BE2C (cell line): ENCODE results near the gene UPB1.

Source experiments
- DNase-seq: peaks from one replicate; pipeline ENCODE4 v3.0.0-alpha.2; 2020
- H3K27me3 ChIP-seq: fragments of 250-450 bp; sonication (Bioruptor Pico); 2 replicates; pipeline ENCODE4 v1.5.1; 2020; ENCODE audit warnings: mild to moderate bottlenecking
- H3K36me3 ChIP-seq: fragments of 250-450 bp; sonication (Bioruptor Pico); 2 replicates; pipeline ENCODE4 v1.5.1; 2020; ENCODE audit warnings: mild to moderate bottlenecking
- H3K4me1 ChIP-seq: fragments of 250-450 bp; sonication (Bioruptor Pico); 2 replicates; pipeline ENCODE4 v1.5.1; 2020
- H3K4me3 ChIP-seq: 2 replicates; pipeline ENCODE4 v1.5.1; 2011; ENCODE audit warnings: low read depth, low read length
- H3K9me3 ChIP-seq: fragments of 250-450 bp; sonication (Bioruptor Pico); 2 replicates; pipeline ENCODE4 v1.5.1; 2020
- TF ChIP-seq, protein P1 (sequence below): IDR thresholded peaks from 2 replicates; pipeline ENCODE4 v1.5.1; 2012; ENCODE audit warnings: mild to moderate bottlenecking, low read depth, low read length

UPB1 gene

DNA sequence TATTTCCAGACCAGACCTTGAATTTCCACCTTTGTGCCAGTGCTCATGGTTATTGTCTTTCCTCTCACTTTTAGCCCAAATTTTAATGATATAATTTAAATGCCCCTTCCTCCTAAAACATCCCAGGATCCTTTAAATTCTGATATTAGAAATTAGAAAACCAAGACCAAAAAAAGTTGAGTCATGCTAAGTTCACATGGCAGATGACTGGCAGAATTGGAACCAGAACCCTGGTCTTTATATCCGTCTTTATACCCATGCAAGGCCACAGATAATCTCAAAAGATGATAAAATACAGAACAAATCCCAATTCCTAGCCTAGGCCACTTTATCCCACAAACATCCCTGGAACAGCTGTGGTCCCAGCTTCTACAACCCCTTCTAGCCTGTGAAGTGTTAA lies 41.3 kb upstream of the UPB1 start:
- TF ChIP-seq, protein P1, sequence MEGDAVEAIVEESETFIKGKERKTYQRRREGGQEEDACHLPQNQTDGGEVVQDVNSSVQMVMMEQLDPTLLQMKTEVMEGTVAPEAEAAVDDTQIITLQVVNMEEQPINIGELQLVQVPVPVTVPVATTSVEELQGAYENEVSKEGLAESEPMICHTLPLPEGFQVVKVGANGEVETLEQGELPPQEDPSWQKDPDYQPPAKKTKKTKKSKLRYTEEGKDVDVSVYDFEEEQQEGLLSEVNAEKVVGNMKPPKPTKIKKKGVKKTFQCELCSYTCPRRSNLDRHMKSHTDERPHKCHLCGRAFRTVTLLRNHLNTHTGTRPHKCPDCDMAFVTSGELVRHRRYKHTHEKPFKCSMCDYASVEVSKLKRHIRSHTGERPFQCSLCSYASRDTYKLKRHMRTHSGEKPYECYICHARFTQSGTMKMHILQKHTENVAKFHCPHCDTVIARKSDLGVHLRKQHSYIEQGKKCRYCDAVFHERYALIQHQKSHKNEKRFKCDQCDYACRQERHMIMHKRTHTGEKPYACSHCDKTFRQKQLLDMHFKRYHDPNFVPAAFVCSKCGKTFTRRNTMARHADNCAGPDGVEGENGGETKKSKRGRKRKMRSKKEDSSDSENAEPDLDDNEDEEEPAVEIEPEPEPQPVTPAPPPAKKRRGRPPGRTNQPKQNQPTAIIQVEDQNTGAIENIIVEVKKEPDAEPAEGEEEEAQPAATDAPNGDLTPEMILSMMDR: no peak
- no peak for DNase-seq
- Histone ChIP-seq H3K4me1 (peaks cover 22% of the 10 kb centered on the region), H3K4me3 (no peak overlapping the region), H3K27me3 (no peaks in the 10 kb centered on the region), H3K9me3 (0 out of 2 replicates have a peak, but pooled peaks cover 3% of the 10 kb centered on the region), H3K36me3 (no peaks in the 10 kb centered on the region)

DNA sequence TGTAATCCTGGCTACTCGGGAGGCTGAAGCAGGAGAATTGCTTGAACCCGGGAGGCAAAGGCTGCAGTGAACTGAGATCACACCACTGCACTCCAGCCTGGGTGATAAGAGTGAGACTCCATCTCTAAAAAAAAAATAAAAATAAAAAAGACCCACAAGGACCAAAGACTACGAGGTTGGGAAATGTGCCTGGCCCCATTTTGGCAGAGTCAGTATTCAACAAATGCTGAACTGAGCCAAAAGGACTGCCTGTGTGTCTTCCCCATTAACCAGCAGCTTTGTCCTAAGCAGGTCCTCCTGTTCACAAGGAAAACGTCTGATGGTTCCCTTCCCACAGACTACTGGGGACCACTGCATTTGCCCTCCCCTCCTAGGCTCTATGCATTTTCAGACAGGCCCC lies 40.1 kb upstream of the UPB1 start:
- TF ChIP-seq, protein P1: no peak
- H3K9me3 ChIP-seq: 0 out of 2 replicates have a peak, but pooled peaks cover 3% of the 10 kb centered on the region
- H3K4me3 ChIP-seq: no peak overlapping the region
- DNase-seq: no peak
- peaks cover 16% of the 10 kb centered on the region for H3K4me1 ChIP-seq
- no peaks in the 10 kb centered on the region for H3K36me3 ChIP-seq
- no peaks in the 10 kb centered on the region for H3K27me3 ChIP-seq

DNA sequence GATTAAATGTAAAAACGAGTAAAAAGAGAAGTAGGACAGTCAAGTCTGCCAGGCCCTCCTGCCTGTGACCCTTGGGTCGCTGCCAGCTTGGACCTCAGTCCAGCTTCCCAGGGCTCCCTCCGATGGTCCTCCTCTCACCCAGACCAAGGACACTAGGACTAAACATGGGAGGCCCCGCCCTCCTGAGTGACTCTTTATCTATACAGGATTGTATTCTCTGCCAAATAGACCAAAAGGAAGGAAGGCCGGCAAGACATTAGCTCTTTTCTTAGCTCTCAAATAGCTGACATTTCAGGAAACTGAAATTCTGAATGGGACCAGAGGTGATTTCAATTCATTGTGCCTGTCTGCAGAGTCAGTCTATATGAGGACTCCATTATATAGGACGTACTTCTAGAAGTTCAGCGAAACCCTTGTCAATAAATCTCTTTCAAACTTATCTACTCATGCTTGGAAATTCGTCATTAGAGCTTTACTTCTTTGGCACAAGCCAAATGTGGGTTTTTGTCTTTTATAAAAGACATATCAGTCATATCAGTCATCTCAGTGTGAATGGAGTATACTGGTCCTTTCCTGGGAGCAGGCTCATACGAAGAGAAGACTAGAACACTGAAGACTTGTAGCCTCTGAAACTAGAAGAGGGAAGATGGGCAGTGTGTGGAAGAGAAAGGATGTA lies 39.2 kb upstream of the UPB1 start:
- no peaks in the 10 kb centered on the region for H3K27me3 ChIP-seq
- no peaks in the 10 kb centered on the region for H3K36me3 ChIP-seq
- 0 out of 2 replicates have a peak, but pooled peaks cover 3% of the 10 kb centered on the region for H3K9me3 ChIP-seq
- TF ChIP-seq, protein P1: no peak
- no peak for DNase-seq
- peaks cover 11% of the 10 kb centered on the region for H3K4me1 ChIP-seq
- no peak overlapping the region for H3K4me3 ChIP-seq

- DNase-seq: no peak
- Histone ChIP-seq H3K4me3 (no peak overlapping the region), H3K36me3 (no peaks in the 10 kb centered on the region), H3K4me1 (peaks cover 6% of the 10 kb centered on the region), H3K27me3 (no peaks in the 10 kb centered on the region), H3K9me3 (no peaks in the 10 kb centered on the region)
- TF ChIP-seq, protein P1: no peak
Observed at GRCh38 chr22:24457894-24458420, 37.2 kb upstream of the UPB1 start.

DNA sequence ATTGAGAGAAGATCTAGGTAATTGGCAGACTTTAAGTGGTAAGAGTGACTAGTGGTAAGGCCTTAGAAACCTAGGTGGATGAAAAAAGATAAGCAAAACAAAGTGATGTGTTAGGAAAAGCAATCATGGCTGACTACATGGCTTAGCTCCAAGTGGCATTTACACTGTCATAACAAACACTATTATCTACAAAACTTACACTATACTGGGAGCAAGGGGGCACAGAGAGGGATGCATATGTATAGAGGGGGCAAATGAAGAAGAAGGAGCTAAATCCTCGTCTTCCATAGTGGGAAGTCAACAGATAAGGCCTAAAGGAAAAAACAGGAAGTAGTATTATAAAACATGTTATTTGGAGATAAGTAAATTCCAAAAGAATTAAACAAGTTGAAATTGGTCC lies 35.2 kb upstream of the UPB1 start:
- no peak overlapping the region for H3K4me3 ChIP-seq
- peaks cover 6% of the 10 kb centered on the region for H3K4me1 ChIP-seq
- no peak for DNase-seq
- TF ChIP-seq, protein P1: no peak
- no peaks in the 10 kb centered on the region for H3K27me3 ChIP-seq
- no peaks in the 10 kb centered on the region for H3K36me3 ChIP-seq
- H3K9me3 ChIP-seq: no peaks in the 10 kb centered on the region

GRCh38 chr22:24460418-24461089 lies 34.6 kb upstream of the UPB1 start:
- Histone ChIP-seq H3K4me1 (peaks cover 6% of the 10 kb centered on the region), H3K36me3 (no peaks in the 10 kb centered on the region)
- TF ChIP-seq, protein P1: no peak

More at GRCh38 chr22:24460418-24461089, 34.6 kb upstream of the UPB1 start:
- no peak for DNase-seq
- Histone ChIP-seq H3K9me3 (no peaks in the 10 kb centered on the region), H3K4me3 (no peak overlapping the region), H3K27me3 (no peaks in the 10 kb centered on the region)
